Forelimb muscle (tissue), 1 donor: ENCODE data around the gene OAT. TPM values are rescaled to one million over a fixed set of nuclear protein-coding genes. Genes with fewer than 3 reads are reported as not detected.

Source experiments
- DNase-seq: peaks from one replicate; pipeline ENCODE4 v3.0.0-alpha.2; 2013; ENCODE audit warnings: low read depth
- polyA plus RNA-seq: library from polyadenylated mRNA; unstranded; fragments of 120-200 nt; gene quantifications from one replicate; pipeline ENCODE4 v1.2.1, GENCODE V29; 2013; ENCODE audit not compliant: insufficient read length

OAT gene
- polyA plus RNA-seq, 1 donor = 57.2 TPM

DNA sequence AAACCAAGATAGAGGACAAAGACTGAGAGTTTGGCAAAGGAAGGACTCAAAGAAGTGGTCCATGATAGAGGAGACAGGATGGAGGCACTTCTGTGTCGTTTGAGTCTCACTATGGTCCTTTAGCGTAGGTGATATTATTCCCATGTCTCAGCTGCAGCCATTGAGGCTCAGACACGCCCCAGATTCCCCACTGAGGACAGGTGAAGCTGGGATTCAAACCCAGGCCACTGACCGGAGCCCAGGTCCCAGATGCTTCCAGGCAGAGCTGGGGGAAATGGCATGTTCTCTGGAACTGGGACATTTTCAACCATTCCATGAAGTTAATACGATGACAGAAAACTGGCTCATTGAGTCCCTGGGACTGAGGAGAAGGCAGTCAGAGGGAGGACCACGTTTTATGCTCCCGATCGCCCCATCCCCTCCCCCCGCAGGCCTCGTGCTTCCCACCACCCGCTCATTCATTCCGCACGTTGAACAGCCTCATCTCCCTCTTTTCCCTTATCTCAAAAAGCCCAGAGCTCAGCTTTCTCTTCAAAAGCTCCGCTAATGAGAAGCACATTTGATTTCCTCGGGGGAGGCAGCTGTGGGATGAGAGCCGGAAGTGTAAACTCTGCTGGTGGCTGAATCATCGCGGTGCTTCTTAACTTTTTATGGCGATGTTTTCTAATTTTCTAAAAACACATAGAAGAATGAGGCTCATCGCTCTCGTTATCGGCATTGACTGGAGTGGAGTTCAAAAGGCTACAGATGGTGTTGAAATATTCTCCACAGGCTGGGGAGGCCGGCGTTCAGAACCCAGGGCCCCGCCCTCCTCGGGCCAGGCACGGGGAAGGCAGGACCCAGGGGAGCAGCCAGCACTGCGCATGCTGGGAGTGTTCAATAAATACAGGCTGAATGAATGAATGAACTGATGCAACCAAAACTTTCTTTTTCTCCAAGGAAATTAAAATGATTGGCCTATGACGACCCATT lies 64.0 kb downstream of the OAT start:
- DNase-seq = no peak

DNA sequence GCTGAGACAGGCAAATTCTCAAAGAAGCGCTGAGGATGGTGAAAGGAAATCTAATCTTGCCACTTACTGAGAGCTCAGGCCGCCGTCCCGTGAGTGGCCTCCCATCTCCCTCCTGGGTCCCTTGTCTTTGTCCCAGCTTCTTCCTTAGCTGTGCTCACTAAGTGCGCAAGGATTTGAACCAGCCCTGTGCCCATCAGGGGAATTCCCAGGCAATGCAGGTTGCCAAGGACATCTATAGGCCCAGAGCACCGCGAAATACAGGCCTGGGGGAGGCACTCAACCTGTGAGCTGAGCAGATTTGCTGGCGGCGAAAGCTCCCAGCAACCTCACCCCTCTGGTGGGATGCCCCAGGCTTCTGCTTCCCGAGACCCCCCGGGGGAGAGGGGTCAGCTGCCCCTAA lies 64.8 kb downstream of the OAT start:
- no peak for DNase-seq

GRCh38 chr10:124353091-124353815 lies 65.5 kb downstream of the OAT start:
- DNase-seq = no peak

DNA sequence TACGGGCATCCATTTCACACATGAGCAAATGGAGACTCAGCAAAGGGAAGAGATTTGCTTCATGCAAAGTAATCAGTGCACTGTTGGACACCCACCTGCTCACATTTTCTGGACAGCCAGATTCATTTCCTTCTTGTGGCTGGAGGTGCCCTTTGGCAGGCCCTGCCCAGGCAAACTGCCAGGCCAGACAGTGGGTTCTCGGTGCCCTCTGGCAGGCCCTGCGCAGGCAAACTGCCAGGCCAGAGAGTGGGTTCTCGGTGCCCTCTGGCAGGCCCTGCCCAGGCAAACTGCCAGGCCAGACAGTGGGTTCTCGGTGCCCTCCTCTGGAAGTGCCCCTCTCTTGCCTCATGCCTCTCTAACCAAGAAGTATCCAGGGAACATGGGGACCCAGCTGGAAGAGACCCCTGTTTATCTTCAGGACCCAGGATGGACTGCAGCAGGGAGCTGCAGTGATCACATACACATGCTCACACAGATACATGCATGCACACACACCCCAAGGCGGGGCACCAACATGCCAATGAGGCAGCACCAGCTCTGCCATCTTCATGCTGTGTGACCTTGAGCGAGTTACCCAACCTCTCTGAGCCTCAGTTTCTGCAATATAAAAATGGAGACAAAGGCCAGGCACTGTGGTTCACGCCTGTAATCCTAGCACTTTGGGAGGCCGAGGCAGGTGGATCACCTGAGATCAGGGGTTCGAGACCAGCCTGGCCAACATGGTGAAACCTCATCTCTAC lies 67.1 kb downstream of the OAT start:
- DNase-seq = no peak

DNA sequence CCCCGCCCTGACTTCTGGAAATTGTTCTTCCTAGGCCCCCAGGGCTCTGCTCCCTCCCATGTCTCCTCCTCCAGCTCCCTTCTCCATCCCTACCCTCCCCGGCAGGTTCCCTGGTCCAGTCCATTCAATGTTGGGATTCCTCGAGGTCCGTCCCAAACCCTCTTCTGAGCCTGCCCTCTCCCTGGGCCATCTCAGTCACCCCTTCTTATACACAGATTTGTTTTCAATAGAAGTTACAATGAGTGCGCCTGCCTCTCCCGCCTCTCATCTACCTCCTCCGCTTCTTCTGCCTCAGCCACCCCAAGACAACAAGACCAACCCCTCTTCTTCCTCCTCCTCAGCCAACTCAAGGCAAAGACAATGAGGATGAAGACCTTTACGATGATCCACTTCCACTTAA lies 67.9 kb downstream of the OAT start:
- no peak for DNase-seq

- DNase-seq = no peak
These were observed 68.8 kb downstream of the OAT start for GRCh38 chr10:124349996-124350280.

- no peak for DNase-seq
These were observed 69.3 kb downstream of the OAT start for GRCh38 chr10:124349231-124349995.

DNA sequence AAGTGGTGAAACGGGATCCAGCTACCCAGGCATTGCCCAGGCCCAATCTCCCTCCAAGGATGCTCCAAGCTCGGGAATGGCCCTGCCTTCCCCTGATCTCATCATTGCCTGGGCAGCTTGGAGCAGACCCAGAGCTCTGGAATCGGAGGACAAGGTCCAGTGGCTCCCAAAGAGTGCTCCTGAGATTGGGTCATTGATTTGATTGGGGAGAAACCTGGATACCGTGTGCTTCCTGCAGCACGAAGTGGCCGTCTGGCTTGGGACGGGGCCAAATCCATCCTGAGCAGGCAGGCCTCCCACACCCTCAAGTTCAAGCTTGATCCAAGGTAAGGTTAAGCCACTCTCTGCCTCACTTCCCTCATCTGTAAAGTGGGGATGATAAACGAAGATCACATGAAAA lies 69.9 kb downstream of the OAT start:
- no peak for DNase-seq

DNA sequence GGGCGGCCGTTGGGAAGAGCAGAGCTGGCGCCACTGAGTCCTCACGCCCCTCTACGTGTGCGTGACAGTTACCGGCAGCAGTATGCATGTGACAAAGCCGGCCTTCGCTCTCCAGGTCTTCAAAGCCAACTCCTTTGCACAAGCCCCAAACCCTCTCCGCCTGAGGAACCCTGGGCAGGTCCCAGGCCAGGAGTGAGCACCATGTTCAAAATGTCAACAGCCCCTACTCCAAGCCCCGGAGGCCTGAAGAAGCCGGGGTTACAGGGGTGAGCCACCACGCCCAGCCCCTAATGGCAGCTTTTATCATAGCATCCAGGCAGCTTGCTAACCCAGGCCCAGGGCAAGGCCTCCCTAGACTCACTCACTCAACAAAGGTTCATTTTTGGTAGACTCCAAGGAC lies 70.8 kb downstream of the OAT start:
- no peak for DNase-seq

Other genes with a start within 250 kb of the OAT start
- gene NKX1-2, start 31.1 kb upstream of the OAT start, polyA plus RNA-seq = not detected
- 6.9 TPM for gene LHPP, start 42.9 kb upstream of the OAT start, polyA plus RNA-seq